HG03520 (cell line): ENCODE results near the gene PLCB1.

Experiments
- ATAC-seq: cut with Tn5 transposase; IDR thresholded peaks from one replicate; pipeline ENCODE4 v1.9.1; 2021; ENCODE audit warnings: mild to moderate bottlenecking, moderate library complexity; ENCODE audit not compliant: unreplicated experiment

Gene PLCB1

DNA sequence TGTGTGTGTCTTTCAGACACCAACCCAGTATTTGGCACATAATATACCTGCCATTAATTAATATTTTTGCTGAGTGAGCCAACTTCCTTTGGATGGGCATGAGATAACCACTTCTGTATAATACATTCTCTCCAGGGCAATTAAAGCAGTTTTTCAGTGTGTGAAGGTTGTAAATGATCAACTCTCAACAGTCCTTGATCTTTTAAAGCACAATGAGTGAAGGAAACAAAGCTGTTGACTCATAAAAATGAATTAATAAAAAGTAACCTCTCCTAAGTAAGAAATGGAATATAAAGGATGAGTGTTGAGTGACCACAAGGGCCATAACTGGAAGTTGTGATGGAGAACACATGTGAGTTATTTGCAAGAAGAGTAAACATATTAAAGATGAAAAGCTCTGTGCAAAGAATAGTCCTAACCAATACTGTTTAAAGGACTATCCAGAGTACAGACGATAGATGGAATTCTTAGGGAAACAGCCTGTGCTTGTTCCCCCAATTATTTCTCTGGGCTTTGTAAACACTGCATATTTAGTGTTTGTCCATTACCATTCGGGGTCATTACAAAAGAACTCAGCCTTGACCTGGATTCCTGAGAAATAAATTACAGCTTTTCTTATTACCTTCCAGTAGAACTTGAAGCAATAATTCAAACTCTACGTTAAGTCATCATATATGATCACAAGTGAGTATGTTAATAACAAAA lies 446.2 kb downstream of the PLCB1 start:
- no peak for ATAC-seq

GRCh38 chr20:8579035-8579434 lies 447.0 kb downstream of the PLCB1 start:
- no peak for ATAC-seq

- no peak for ATAC-seq
These were observed 449.5 kb downstream of the PLCB1 start for GRCh38 chr20:8581446-8582183.

DNA sequence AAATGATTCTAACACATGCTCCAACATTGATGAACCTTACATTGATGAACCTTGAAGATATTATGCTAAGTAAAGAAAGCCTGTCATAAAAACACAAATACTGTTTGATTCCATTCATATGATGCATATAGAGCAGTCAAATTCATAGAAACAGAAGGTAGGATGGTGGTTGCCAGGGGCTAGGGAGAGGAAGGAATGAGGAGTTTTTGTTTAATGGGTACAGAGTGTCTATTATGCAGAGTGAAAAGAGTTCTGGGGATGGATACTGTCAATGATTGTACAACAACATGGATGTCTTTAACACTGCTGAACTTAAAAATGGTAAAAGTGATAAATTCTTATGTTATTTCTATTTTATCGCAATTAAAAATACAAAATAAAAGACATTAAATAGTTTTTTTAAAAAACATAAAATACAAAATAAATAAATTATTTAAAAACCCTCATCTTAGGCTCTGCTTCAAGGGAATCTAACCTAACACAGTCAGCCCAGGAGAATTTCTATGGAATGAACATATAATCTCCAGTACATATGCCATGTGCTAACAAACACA lies 451.0 kb downstream of the PLCB1 start:
- no peak for ATAC-seq

GRCh38 chr20:8583566-8584043 lies 451.5 kb downstream of the PLCB1 start:
- no peak for ATAC-seq

- ATAC-seq, result no peak
These were observed 455.2 kb downstream of the PLCB1 start for GRCh38 chr20:8587251-8587650.

GRCh38 chr20:8587810-8588209 lies 455.7 kb downstream of the PLCB1 start:
- ATAC-seq, result peak; percentile 79

DNA sequence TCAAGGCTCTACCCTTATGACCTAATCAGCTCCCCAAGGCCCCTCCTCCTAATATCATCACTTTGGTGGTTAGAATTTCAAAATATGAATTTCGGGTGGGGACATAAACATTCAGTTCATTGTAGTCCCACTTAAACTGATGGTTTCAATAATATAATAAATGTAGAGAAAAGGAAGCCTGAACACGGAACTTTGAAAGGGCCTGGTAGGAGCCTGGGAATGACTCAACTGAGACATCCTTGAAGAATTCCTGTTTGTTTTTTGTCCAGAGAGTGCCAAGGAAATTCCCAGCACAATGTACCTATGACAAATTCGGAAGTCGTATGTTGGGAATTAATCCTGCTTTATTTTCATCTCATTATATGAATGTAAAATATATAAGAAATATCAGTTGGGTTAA lies 457.9 kb downstream of the PLCB1 start:
- no peak for ATAC-seq

- ATAC-seq, result peak; percentile 3
These were observed 469.0 kb downstream of the PLCB1 start for GRCh38 chr20:8600910-8601541.

GRCh38 chr20:8601542-8601912 lies 469.5 kb downstream of the PLCB1 start:
- peak; percentile 96 for ATAC-seq

DNA sequence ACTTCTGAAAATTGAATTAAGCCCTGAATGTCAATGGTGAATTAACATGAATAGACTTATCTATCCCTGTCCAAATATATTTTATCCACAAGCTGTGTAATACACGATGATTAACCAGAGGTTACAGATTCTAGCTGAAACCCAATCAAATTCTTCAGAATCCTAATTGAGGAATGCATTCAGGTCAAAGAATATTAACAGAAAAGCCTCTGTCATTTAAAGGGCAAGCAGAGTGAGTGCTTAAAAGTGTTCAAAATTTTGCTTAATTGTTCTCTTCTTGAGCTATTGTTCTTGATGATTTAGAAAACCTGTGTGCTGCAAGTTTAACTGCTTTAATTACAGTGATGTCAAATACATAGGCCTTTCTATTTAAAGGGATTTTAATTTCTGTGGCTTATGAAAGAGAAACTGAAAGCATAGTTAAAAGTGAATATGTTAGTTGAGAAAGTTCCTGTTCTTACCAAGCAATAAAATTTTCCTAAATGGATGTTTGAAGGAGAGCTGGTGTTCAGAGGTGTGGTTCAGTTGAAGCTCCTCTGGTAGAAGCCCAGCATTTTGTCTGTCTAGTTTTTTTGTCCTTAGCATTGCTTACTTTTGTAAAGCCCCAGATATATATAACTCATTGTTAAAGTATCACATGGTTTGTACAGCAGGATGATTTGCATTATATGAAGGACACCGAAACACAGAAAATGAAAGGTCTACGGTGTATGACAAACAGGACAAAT lies 470.5 kb downstream of the PLCB1 start:
- peak; percentile 68 for ATAC-seq

- ATAC-seq, result no peak
These were observed 476.4 kb downstream of the PLCB1 start for GRCh38 chr20:8608470-8608869.

DNA sequence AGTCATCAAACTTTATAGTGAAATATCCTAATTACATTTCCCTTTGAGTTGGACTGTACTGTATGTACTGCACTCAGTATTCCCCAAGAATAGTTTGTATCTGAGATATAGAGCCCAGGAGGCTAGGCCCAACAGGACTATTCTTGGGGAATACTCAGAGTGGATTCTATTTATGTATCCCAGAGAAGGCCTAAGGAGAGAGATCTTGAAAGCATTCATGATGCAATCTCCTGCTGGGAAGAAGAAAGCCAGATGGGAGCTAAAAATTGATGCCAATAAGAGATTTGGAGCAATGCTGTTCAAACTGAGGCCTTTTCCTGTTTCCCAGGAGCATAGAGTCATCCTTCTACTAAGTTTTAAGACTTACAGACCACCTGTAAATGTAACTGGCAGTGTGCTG lies 484.7 kb downstream of the PLCB1 start:
- ATAC-seq, result no peak

GRCh38 chr20:8621001-8621400 lies 488.9 kb downstream of the PLCB1 start:
- no peak for ATAC-seq

- no peak for ATAC-seq
These were observed 492.0 kb downstream of the PLCB1 start for GRCh38 chr20:8624046-8624445.

DNA sequence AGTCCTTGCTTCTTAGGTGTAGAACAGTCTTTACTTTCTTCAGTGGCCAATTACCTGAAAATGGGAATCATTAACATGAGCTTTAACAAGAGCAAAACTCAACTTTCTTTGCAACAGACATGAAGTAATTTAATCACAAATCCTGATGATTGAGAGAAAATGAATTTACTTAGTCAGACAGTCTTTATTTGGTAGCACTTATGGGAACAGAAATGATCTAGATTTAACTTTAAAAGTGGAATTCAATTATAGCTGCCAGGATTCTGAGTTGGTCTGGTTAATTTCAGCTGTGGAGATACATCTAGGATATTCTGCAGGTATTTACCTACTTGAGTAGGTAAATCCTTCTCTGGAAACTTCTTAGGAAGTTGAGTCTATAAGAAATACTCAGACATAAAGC lies 492.6 kb downstream of the PLCB1 start:
- ATAC-seq, result no peak

- ATAC-seq, result no peak
These were observed 495.4 kb downstream of the PLCB1 start for GRCh38 chr20:8627340-8628004.

- no peak for ATAC-seq
These were observed 499.2 kb downstream of the PLCB1 start for GRCh38 chr20:8631271-8631670.

- ATAC-seq, result no peak
These were observed 501.3 kb downstream of the PLCB1 start for GRCh38 chr20:8633366-8633765.

DNA sequence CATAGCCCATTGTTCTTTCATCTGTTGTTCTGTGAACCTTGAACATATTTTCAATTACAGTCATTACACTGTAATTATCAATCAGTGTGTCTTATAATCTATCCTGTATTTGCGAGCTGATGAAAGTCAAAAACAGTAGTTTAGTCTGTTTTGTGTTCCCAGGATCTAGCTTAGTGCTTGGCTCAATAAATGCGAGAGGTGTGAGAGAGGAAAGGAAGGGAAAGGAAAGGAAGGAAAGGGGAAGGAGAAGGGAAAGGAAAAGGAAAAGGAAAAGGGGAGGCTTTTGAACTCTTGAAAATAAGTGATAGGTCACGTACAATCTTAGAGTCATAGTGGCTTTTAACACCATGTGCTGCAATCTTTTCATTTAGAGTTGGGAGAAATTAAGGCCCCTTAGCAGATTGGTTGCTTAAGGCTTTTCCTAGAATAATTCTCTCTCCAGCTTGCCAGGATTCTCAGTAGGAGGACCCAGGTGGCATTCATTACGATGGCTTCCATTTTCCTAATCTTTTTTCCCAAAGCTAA lies 503.0 kb downstream of the PLCB1 start:
- ATAC-seq, result no peak
